HEK293T (cell line): ENCODE data around the gene PLXDC1.

ENCODE experiments used
- CTCF ChIA-PET: fragments of 350-600 bp; formaldehyde crosslinking; extraction: SDS; loops from one replicate; lab custom pipeline; 2021; ENCODE audit warnings: antibody characterized with exemption, inconsistent platforms; lab: Yijun Ruan, JAX
- POLR2A ChIA-PET: fragments of 350-600 bp; formaldehyde crosslinking; extraction: SDS; loops from one replicate; lab custom pipeline; 2020; ENCODE audit warnings: antibody characterized with exemption, inconsistent platforms; lab: Yijun Ruan, JAX
- DNase-seq: peaks from one replicate; pipeline ENCODE4 v3.0.0; 2012; ENCODE audit warnings: mixed read lengths; ENCODE audit errors: extremely low spot score
- ARNT ChIP-seq: fragments of 450-650 bp; IDR thresholded peaks from 2 replicates; pipeline ENCODE4 v1.6.1; 2017; ENCODE audit warnings: mild to moderate bottlenecking
- BHLHE40 ChIP-seq: fragments of 450-650 bp; IDR thresholded peaks from 2 replicates; pipeline ENCODE4 v1.6.1; 2016; ENCODE audit warnings: mild to moderate bottlenecking, moderate library complexity, borderline replicate concordance
- CTBP1 ChIP-seq: fragments of 450-650 bp; IDR thresholded peaks from 2 replicates; pipeline ENCODE4 v1.6.1; 2016; ENCODE audit warnings: borderline replicate concordance
- ELF4 ChIP-seq: fragments of 450-650 bp; IDR thresholded peaks from 2 replicates; pipeline ENCODE4 v1.6.1; 2017; ENCODE audit warnings: antibody characterized with exemption
- FOXA1 ChIP-seq: fragments of 450-650 bp; IDR thresholded peaks from 2 replicates; pipeline ENCODE4 v1.6.1; 2016; ENCODE audit warnings: mild to moderate bottlenecking
- FOXK2 ChIP-seq: fragments of 450-650 bp; IDR thresholded peaks from 2 replicates; pipeline ENCODE4 v1.6.1; 2016; ENCODE audit warnings: mild to moderate bottlenecking
- FOXM1 ChIP-seq: fragments of 450-650 bp; IDR thresholded peaks from 2 replicates; pipeline ENCODE4 v1.6.1; 2017; ENCODE audit warnings: mild to moderate bottlenecking, borderline replicate concordance
- HDGF ChIP-seq: fragments of 450-650 bp; IDR thresholded peaks from 2 replicates; pipeline ENCODE4 v1.6.1; 2017; ENCODE audit warnings: antibody characterized with exemption, borderline replicate concordance
- L3MBTL2 ChIP-seq: fragments of 450-650 bp; conservative IDR thresholded peaks from 2 replicates; pipeline ENCODE4 v1.6.1; 2016; ENCODE audit warnings: mild to moderate bottlenecking
- LEF1 ChIP-seq: fragments of 450-650 bp; IDR thresholded peaks from 2 replicates; pipeline ENCODE4 v1.6.1; 2017; ENCODE audit warnings: mild to moderate bottlenecking, borderline replicate concordance
- NFRKB ChIP-seq: fragments of 450-650 bp; IDR thresholded peaks from 2 replicates; pipeline ENCODE4 v1.6.1; 2016; ENCODE audit warnings: mild to moderate bottlenecking, moderate library complexity
- PKNOX1 ChIP-seq: fragments of 450-650 bp; IDR thresholded peaks from 2 replicates; pipeline ENCODE4 v1.6.1; 2016
- SP1 ChIP-seq: fragments of 450-650 bp; IDR thresholded peaks from 2 replicates; pipeline ENCODE4 v1.6.1; 2017
- SUZ12 ChIP-seq: fragments of 450-650 bp; IDR thresholded peaks from 2 replicates; pipeline ENCODE4 v1.6.1; 2016; ENCODE audit warnings: mild to moderate bottlenecking
- TARDBP ChIP-seq: fragments of 450-650 bp; IDR thresholded peaks from 2 replicates; pipeline ENCODE4 v1.6.1; 2016
- ZNF384 ChIP-seq: fragments of 450-650 bp; IDR thresholded peaks from 2 replicates; pipeline ENCODE4 v1.6.1; 2016

Gene PLXDC1

GRCh38 chr17:39166437-39167335, 15.2 kb upstream of the PLXDC1 start:
- DNase-seq = no peak
- ChIA-PET CTCF (interaction anchor here (1.3 to 1.7 kb wide), 4 partner anchors 8 to 70 kb away, joined by 3 to 21 read pairs (median 3); no protein-coding TSS in a partner anchor), POLR2A (interaction anchor here (0.9 to 2.2 kb wide), 3 partner anchors 8 to 313 kb away, joined by 3 to 9 read pairs (median 4); partner anchors contain the start of genes RPL19 and RPL23)
- TF ChIP-seq HDGF = no peak
- no peak for TF ChIP-seq FOXK2
- TF ChIP-seq CTBP1 = no peak
- TF ChIP-seq FOXA1 = no peak
- TF ChIP-seq FOXM1 = no peak
- no peak for TF ChIP-seq ZNF384
- no peak for TF ChIP-seq SUZ12
- no peak for TF ChIP-seq NFRKB

DNA sequence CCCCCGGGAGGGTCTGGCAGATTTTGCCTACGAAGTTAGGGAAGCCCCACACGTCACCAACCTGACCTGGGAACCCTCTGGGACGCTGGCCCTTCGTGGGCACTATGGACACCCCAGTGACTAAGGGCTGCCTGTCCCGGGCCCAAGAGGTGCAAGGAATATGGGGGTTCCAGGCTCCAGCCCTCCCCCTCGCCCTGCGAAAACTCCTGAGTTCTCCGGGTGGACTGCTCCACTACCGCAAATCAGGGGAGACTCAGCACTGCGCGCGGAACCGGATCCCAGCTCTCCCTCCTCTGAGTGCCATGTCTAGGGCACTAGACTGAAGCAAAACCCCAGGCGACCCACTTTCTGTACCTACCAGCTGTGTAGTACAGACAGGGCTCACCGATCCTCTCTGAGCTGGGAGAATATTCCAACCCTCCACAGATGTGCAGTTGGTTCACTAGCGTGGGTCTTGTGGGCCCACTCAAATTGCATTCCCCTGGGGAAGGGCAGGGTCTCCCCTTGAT, 14.5 kb upstream of the PLXDC1 start, which contains the start of gene ARL5C:
TSS of gene ARL5C (minus strand) at position 321 of the 509 bp plus-strand sequence. CDS start 401 bp downstream, outside the sequence.
- TF ChIP-seq FOXA1 = no peak
- TF ChIP-seq SUZ12 = no peak
- TF ChIP-seq ZNF384 = no peak
- TF ChIP-seq FOXM1 = no peak
- TF ChIP-seq HDGF = no peak
- TF ChIP-seq SP1 = no peak
- TF ChIP-seq ELF4 = no peak
- no peak for TF ChIP-seq TARDBP
- TF ChIP-seq LEF1 = no peak
- no peak for TF ChIP-seq ARNT
- TF ChIP-seq CTBP1 = no peak
- TF ChIP-seq PKNOX1 = no peak
- TF ChIP-seq FOXK2 = no peak
- TF ChIP-seq L3MBTL2 = no peak
- TF ChIP-seq NFRKB = no peak
- no peak for TF ChIP-seq BHLHE40
- DNase-seq = no peak
- ChIA-PET POLR2A (interaction anchor here (0.9 to 2.2 kb wide), 2 partner anchors 8 to 34 kb away, joined by 4 to 9 read pairs; partner anchors contain the start of gene RPL19), CTCF (interaction anchor here (0.8 to 2.6 kb wide), 6 partner anchors 9 to 183 kb away, joined by 3 to 57 read pairs (median 4); no protein-coding TSS in a partner anchor)

GRCh38 chr17:39165178-39165840, 13.9 kb upstream of the PLXDC1 start:
- POLR2A ChIA-PET = interaction anchor here (0.7 to 2.2 kb wide), 8 partner anchors 9 to 413 kb away, joined by 3 to 22 read pairs (median 6); partner anchors contain the start of genes PLXDC1, PSMB3, RPL19 and RPL23
- TF ChIP-seq FOXA1 (no peak), NFRKB (no peak), LEF1 (no peak)
- no peak for DNase-seq
- CTCF ChIA-PET = interaction anchor here (0.5 to 2.6 kb wide), 27 partner anchors 9 to 591 kb away, joined by 3 to 57 read pairs (median 5); partner anchors contain the start of gene RPL19

GRCh38 chr17:39164675-39165143, 13.3 kb upstream of the PLXDC1 start:
- TF ChIP-seq PKNOX1 (peak; percentile 98), SUZ12 (no peak)
- peak; percentile 80 for DNase-seq
- ChIA-PET CTCF (interaction anchor here (0.5 to 2.6 kb wide), 28 partner anchors 10 to 591 kb away, joined by 3 to 57 read pairs (median 4); partner anchors contain the start of gene RPL19), POLR2A (interaction anchor here (0.7 to 2.2 kb wide), 6 partner anchors 9 to 412 kb away, joined by 3 to 22 read pairs (median 7); partner anchors contain the start of genes PLXDC1, PSMB3, RPL19 and RPL23)

DNA sequence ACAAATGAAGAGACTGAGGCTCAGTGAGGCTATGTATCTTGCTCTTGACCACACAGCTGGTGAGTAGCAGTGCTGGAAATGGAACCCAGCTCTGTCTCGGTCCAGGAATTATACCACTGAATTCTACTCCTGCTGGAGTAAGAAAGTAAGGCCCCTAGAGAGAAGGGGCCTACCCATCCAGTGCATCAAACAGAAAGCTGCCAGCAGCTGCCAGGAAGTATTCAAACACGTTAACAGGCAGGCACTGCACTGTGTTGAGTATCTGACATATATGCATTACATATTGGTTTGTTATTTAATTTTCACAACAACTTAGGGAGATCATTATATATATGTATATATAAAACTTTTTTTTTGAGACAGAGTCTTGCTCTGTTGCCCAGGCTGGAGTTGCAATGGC, 10.5 kb upstream of the PLXDC1 start:
- POLR2A ChIA-PET = interaction anchor here (0.9 kb wide), 1 partner anchor 38 kb away, joined by 3 read pairs; the partner anchor contains the start of gene RPL19
- CTCF ChIA-PET = interaction anchor here (1.4 kb wide), 1 partner anchor 13 kb away, joined by 4 read pairs; no protein-coding TSS in a partner anchor
- TF ChIP-seq ZNF384 (no peak), CTBP1 (no peak), FOXM1 (no peak), ELF4 (no peak), ARNT (no peak), SP1 (no peak), FOXA1 (no peak), PKNOX1 (no peak), SUZ12 (no peak), FOXK2 (no peak), BHLHE40 (no peak), TARDBP (no peak), L3MBTL2 (no peak), HDGF (no peak), LEF1 (no peak), NFRKB (no peak)
- DNase-seq = no peak
